Tibial nerve (tissue), 4 donors: ENCODE measurements around the gene MRPS2.

Source experiments
- CTCF ChIP-seq, 5 experiments: fragments of 200-600 bp in 3 of 5; fragments of 450-650 bp in 2 of 5; sonication (generic) in 3 of 5; IDR thresholded peaks; one replicate each; pipeline ENCODE4 v1.5.1; 2016 to 2019; ENCODE audit warnings: antibody characterized with exemption in 5 of 5, mild to moderate bottlenecking in 3 of 5, moderate library complexity in 2 of 5
- EP300 ChIP-seq, 2 donors: sonication (generic); formaldehyde crosslinking; IDR thresholded peaks; one replicate each; pipeline ENCODE4 v1.6.1; 2017; ENCODE audit warnings: antibody characterized with exemption in 2 of 2, mild to moderate bottlenecking in 1 of 2
- POLR2A ChIP-seq, 2 donors: fragments of 450-650 bp; IDR thresholded peaks; one replicate each; pipeline ENCODE4 v1.6.1; 2017; ENCODE audit warnings: antibody characterized with exemption in 2 of 2, mild to moderate bottlenecking in 2 of 2, moderate library complexity in 2 of 2

- no peak for TF ChIP-seq CTCF (IDR thresholded peaks at IDR 0.05)
- TF ChIP-seq POLR2A (IDR thresholded peaks at IDR 0.05) = no peak
- TF ChIP-seq EP300 (IDR thresholded peaks at IDR 0.05) = no peak
These were observed 26.4 kb upstream of the MRPS2 start for GRCh38 chr9:135473972-135474543.
